PC-9 (cell line): ENCODE results near the gene NUDT3. TPM values are rescaled to one million over a fixed set of nuclear protein-coding genes. Genes with fewer than 3 reads are reported as not detected.

ENCODE experiments used
- BruUV-seq: library from RNA; stranded (reverse); fragments of 400-500 nt; replicated peaks from 2 replicates; lab custom pipeline; 2021; lab: Mats Ljungman, UMichigan
- CTCF ChIA-PET: fragments of 300-600 bp; sonication (Branson Sonifier 250); formaldehyde crosslinking; loops from one replicate; lab custom pipeline; 2022; ENCODE audit warnings: antibody characterized with exemption; lab: Charles Lee
- POLR2A ChIA-PET: fragments of 300-600 bp; sonication (Branson Sonifier 250); formaldehyde crosslinking; loops from one replicate; lab custom pipeline; 2022; ENCODE audit warnings: antibody characterized with exemption; ENCODE audit not compliant: unreplicated experiment; lab: Charles Lee
- DNase-seq, 2 experiments: peaks; one replicate each; pipeline versions ENCODE4 v3.0.0 to v3.0.0-alpha.2; 2015 to 2022; ENCODE audit warnings: mixed read lengths in 1 of 2
- H2AFZ ChIP-seq: fragments of 200-600 bp; sonication (generic); 2 replicates; pipeline ENCODE4 v1.8.1; 2017; ENCODE audit warnings: antibody characterized with exemption
- H3F3A ChIP-seq: fragments of 200-600 bp; sonication (generic); 2 replicates; pipeline ENCODE4 v1.8.1; 2017; ENCODE audit warnings: antibody characterized with exemption, mild to moderate bottlenecking, low read depth; ENCODE audit not compliant: insufficient read depth
- H3K27ac ChIP-seq: fragments of 200-600 bp; sonication (generic); 2 replicates; pipeline ENCODE4 v1.6.1; 2016; ENCODE audit warnings: mixed run types
- H3K27me3 ChIP-seq: fragments of 200-600 bp; sonication (generic); 2 replicates; pipeline ENCODE4 v1.6.1; 2016; ENCODE audit warnings: low read depth, mixed run types; ENCODE audit not compliant: insufficient read depth
- H3K36me3 ChIP-seq: fragments of 200-600 bp; sonication (generic); 2 replicates; pipeline ENCODE4 v1.6.1; 2016; ENCODE audit warnings: low read depth, mixed run types
- H3K4me1 ChIP-seq: fragments of 200-600 bp; sonication (generic); replicated peaks from 2 replicates; pipeline ENCODE4 v1.6.1; 2016; ENCODE audit warnings: mixed run types; ENCODE audit not compliant: insufficient read depth
- H3K4me2 ChIP-seq: fragments of 200-600 bp; sonication (generic); 2 replicates; pipeline ENCODE4 v1.6.1; 2017; ENCODE audit warnings: mixed run types
- H3K4me3 ChIP-seq: fragments of 200-600 bp; sonication (generic); 2 replicates; pipeline ENCODE4 v1.6.1; 2016; ENCODE audit warnings: mixed run types
- H3K79me2 ChIP-seq: fragments of 200-600 bp; sonication (generic); 2 replicates; pipeline ENCODE4 v1.6.1; 2017; ENCODE audit warnings: low read depth, mixed run types
- H3K9me2 ChIP-seq: fragments of 200-600 bp; sonication (generic); 2 replicates; pipeline ENCODE4 v1.8.1; 2017; ENCODE audit warnings: mild to moderate bottlenecking; ENCODE audit not compliant: insufficient read depth
- H3K9me3 ChIP-seq: fragments of 200-600 bp; sonication (generic); 2 replicates; pipeline ENCODE4 v1.8.1; 2016; ENCODE audit warnings: low read depth; ENCODE audit not compliant: insufficient read depth
- H4K20me1 ChIP-seq: fragments of 200-600 bp; sonication (generic); 2 replicates; pipeline ENCODE4 v1.8.1; 2017; ENCODE audit not compliant: insufficient read depth
- CTCF ChIP-seq: fragments of 200-600 bp; sonication (generic); conservative IDR thresholded peaks from 2 replicates; pipeline ENCODE4 v1.6.1; 2017; ENCODE audit warnings: mixed run types, antibody characterized with exemption, mild to moderate bottlenecking, moderate library complexity
- EZH2 ChIP-seq: fragments of 200-600 bp; sonication (generic); IDR thresholded peaks from 2 replicates; pipeline ENCODE4 v1.8.0; 2017; ENCODE audit warnings: antibody characterized with exemption, low read depth
- intact Hi-C: fragments of 100-400 bp; cut with micrococcal nuclease; formaldehyde crosslinking; loops from one replicate; pipeline ENCODE4 v1.10.0; 2022; ENCODE audit not compliant: unreplicated experiment
- total RNA-seq: library from RNA; stranded (reverse); gene quantifications from 2 replicates; pipeline ENCODE4 v1.2.3, GENCODE V29; 2021

Gene NUDT3
- total RNA-seq, 1 experiment from 2014 or later = 19.1 TPM

GRCh38 chr6:34305982-34306708, 86.3 kb downstream of the NUDT3 start:
- Histone ChIP-seq H3K36me3 (no peaks in the 10 kb centered on the region), H4K20me1 (peaks cover 10% of the 10 kb centered on the region), H3K4me3 (no peak overlapping the region), H3K4me1 (no peaks in the 10 kb centered on the region), H3F3A (peaks cover 3% of the 10 kb centered on the region; the same call in 1 of the 2 replicates), H3K4me2 (no peak overlapping the region), H3K9me3 (no peaks in the 10 kb centered on the region), H3K27me3 (no peaks in the 10 kb centered on the region), H3K27ac (no peak overlapping the region), H2AFZ (no peak overlapping the region), H3K79me2 (peaks cover 37% of the 10 kb centered on the region), H3K9me2 (no peaks in the 10 kb centered on the region)
- DNase-seq = no peak
- no TSS peak for BruUV-seq
- CTCF ChIA-PET = interaction anchor here (0.6 kb wide), 1 partner anchor 372 kb away, joined by 5 read pairs; no protein-coding TSS in a partner anchor
- TF ChIP-seq CTCF (no peak), EZH2 (no peak)
- intact Hi-C loops = no loop called here
- POLR2A ChIA-PET = interaction anchor here (0.7 kb wide), 1 partner anchor 54 kb away, joined by 3 read pairs; no protein-coding TSS in a partner anchor

DNA sequence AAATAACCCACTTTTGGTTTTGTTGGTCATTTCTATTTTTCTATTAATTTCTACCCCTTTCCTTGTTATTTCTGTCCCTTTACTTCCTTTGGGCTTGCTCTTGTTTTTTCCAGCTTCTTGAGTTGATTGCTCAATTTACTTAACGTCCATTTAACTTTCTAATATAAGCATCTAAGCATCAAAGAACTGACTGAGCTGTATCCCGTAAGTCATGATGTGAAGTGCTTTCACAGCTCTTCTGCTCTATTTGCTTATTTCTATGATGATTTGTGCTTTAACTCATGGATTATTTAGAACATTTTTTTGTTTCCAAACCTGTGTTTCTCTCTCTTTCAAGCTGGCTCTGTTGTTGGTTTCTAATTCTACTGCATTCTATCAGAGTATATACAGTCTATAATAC, 87.0 kb downstream of the NUDT3 start:
- Histone ChIP-seq H3K4me3 (no peak overlapping the region), H3K27ac (no peak overlapping the region), H4K20me1 (peaks cover 8% of the 10 kb centered on the region), H3K9me3 (no peaks in the 10 kb centered on the region), H3K9me2 (no peaks in the 10 kb centered on the region), H3K4me1 (no peaks in the 10 kb centered on the region), H3K36me3 (no peaks in the 10 kb centered on the region), H2AFZ (no peak overlapping the region), H3F3A (peaks cover 3% of the 10 kb centered on the region; the same call in 1 of the 2 replicates), H3K27me3 (no peaks in the 10 kb centered on the region), H3K4me2 (no peak overlapping the region), H3K79me2 (peaks cover 30% of the 10 kb centered on the region)
- TF ChIP-seq EZH2 (no peak), CTCF (no peak)
- intact Hi-C loops = no loop called here
- ChIA-PET POLR2A (no interaction called here), CTCF (no interaction called here)
- no peak for DNase-seq
- BruUV-seq = no TSS peak

DNA sequence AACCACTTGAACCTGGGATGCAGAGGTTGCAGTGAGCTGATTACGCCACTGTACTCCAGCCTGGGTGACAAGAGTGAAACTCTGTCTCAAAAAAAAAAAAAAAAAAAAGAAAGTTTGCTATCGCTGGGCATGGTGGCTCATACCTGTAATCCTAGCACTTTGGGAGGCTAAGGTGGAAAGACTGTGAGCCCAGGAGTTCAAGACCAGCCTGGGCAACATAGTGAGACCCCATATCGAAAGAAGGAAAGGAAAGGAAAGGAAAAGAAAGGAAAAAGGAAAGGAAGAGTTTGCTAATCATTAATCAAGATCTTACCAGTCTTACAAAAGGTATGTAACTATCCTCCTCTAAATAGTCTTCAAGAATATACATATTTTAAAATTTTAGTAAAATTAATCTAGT, 88.3 kb downstream of the NUDT3 start:
- Histone ChIP-seq H3K36me3 (no peaks in the 10 kb centered on the region), H3K9me3 (no peaks in the 10 kb centered on the region), H3K4me1 (no peaks in the 10 kb centered on the region), H3K4me2 (no peak overlapping the region), H3K27ac (no peak overlapping the region), H4K20me1 (peaks cover 6% of the 10 kb centered on the region), H3K4me3 (no peak overlapping the region), H3K79me2 (peaks cover 20% of the 10 kb centered on the region), H3F3A (peaks cover 3% of the 10 kb centered on the region; the same call in 1 of the 2 replicates), H3K27me3 (no peaks in the 10 kb centered on the region), H3K9me2 (no peaks in the 10 kb centered on the region), H2AFZ (no peak overlapping the region)
- POLR2A ChIA-PET = no interaction called here
- TF ChIP-seq EZH2 = no peak
- TF ChIP-seq CTCF = no peak
- CTCF ChIA-PET = no interaction called here
- intact Hi-C loops = no loop called here
- no peak for DNase-seq
- no TSS peak for BruUV-seq
